RCC 7860 (cell line): ENCODE measurements around the gene ABITRAM.
"Not testable (repeated sequence)": the region's sequence is repeated elsewhere in the genome, so short reads cannot be mapped to it uniquely, and the experiment has no call there.

Experiments used
- DNase-seq: peaks from one replicate; pipeline ENCODE4 v3.0.0-alpha.2; 2015; ENCODE audit warnings: low spot score
- FAIRE-seq: peaks from 2 replicates; lab custom pipeline; 2012; peaks lifted over from hg19 to GRCh38; lab: Jason Lieb, UNC

ABITRAM gene

DNA sequence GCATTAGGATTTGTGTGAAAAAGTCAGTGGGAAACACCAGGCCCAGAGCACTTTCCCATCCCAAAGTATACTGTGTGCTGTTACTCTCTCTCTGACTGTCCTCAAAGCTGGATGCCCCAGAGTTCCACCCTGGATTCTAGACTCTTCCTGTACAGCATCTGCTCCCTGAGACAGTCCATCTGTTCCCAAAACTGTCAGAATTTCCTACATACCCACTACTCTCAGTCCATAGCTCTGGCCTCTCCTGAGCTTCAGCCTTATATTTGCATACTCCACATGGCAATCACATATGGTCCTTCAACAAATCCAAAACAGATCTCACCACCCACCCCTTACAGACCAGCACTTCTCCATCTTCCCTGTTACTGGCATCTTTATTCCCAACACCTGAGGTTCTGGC, 9.7 kb upstream of the ABITRAM start:
- FAIRE-seq (no peak), DNase-seq (no peak)

GRCh38 chr9:108928386-108928785, 5.8 kb upstream of the ABITRAM start:
- no peak for DNase-seq
- no peak for FAIRE-seq

- DNase-seq: no peak
- FAIRE-seq: no peak
These were observed 926 bp upstream of the ABITRAM start for GRCh38 chr9:108933231-108933717.

GRCh38 chr9:108933718-108934322, 380 bp upstream of the ABITRAM start, which contains the start of gene ELP1:
TSS of gene ELP1 (minus strand) at chr9:108934124. CDS start at chr9:108931146, 2,978 bp downstream.
- FAIRE-seq (no peak), DNase-seq (peak; percentile 86)

- FAIRE-seq: no peak
These were observed 3.5 kb downstream of the ABITRAM start for GRCh38 chr9:108937561-108938305.

DNA sequence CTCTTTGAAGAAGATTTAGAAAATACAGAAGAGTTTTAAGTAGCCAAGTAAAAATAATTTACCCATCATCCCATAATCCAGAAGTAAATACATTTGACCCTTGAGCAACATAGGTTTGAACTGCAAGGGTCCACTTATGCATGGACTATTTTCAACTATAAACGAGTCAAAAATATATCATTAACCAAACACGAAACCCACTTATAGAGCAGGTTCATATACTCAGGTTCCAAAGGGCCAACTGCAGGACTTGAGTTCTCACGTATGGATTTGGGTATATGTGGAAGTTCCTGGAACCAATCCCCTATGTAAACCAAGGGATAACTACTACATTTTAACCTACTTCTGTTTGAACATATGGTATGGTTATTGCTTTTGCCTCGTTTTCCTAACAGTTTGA, 5.8 kb downstream of the ABITRAM start:
- FAIRE-seq (no peak), DNase-seq (no peak)

More at GRCh38 chr9:108937561-108938305, 3.5 kb downstream of the ABITRAM start:
- DNase-seq: no peak

GRCh38 chr9:108950168-108950567, 16.0 kb downstream of the ABITRAM start:
- no peak for DNase-seq
- no peak for FAIRE-seq

- no peak for FAIRE-seq
- DNase-seq: no peak
These were observed 17.4 kb downstream of the ABITRAM start for GRCh38 chr9:108951578-108951977.

GRCh38 chr9:108953983-108954574, 19.9 kb downstream of the ABITRAM start:
- DNase-seq (peak; percentile 12), FAIRE-seq (peak; percentile 83)

- no peak for DNase-seq
- no peak for FAIRE-seq
These were observed 21.9 kb downstream of the ABITRAM start for GRCh38 chr9:108956022-108956630.

- DNase-seq (no peak), FAIRE-seq (peak; percentile 37)
These were observed 22.4 kb downstream of the ABITRAM start for GRCh38 chr9:108956631-108957026.

- FAIRE-seq: no peak
- DNase-seq: no peak
These were observed 26.1 kb downstream of the ABITRAM start for GRCh38 chr9:108960331-108960730.

- FAIRE-seq: no peak
- DNase-seq: no peak
These were observed 27.0 kb downstream of the ABITRAM start for GRCh38 chr9:108961151-108961550.

DNA sequence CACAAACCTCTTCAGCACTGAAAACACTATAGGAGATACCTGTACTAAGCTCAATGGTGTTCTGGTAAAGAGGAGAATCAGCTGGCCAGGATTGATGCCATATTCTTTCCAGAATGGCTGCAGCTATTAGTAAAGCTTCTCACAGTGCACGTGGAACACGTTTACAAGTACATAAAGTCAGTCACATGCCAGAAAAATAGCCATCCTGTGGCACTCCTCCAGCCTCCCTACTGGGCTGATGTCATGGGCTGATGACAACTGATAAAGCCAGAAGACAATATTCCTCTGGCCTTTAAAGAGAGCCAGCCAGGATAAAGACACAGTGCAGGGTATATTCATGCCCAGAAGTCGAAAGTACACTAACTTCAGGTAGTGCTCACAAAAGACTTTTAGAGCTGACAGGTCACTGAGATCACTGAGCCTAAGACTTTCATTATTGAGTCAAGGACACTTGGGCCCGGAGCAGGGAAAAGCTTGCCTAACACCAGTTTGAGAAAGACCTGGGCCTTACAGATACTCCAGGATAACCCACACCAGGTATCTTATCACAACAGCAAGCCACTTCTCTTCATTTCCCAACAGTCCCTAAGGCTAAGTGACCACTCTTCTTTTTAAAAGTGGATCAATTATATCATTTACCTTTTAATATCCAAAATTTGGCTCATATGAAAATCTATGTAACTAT, 29.4 kb downstream of the ABITRAM start:
- DNase-seq: no peak
- FAIRE-seq: no peak

- DNase-seq: no peak
- FAIRE-seq: no peak
These were observed 33.7 kb downstream of the ABITRAM start for GRCh38 chr9:108967916-108968315.

DNA sequence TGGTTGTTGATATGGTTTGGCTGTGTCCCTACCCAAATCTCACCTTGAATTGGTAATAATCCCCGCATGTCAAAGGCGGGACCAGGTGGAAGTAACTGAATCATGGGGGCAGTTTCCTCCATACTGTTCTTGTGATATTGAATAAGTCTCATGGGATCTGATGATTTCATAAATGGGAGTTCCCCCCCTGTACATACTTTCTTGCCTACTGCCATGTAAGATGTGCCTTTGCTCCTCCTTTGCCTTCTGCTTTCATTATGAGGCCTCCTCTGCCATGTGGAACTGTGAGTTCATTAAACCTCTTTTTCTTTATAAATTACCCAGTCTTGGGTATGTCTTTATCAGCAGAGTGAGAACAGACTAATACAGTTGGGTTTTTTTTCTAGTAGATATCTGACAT, 37.2 kb downstream of the ABITRAM start:
- not testable (repeated sequence) for FAIRE-seq

GRCh38 chr9:108972186-108972585, 38.0 kb downstream of the ABITRAM start:
- DNase-seq (no peak), FAIRE-seq (no peak)

More for the DNA sequence above, 37.2 kb downstream of the ABITRAM start:
- DNase-seq: not testable (repeated sequence)

GRCh38 chr9:108972626-108973209, 38.5 kb downstream of the ABITRAM start:
- DNase-seq (no peak), FAIRE-seq (no peak)

GRCh38 chr9:108973895-108974294, 39.7 kb downstream of the ABITRAM start:
- DNase-seq: no peak
- FAIRE-seq: no peak

GRCh38 chr9:108978205-108978604, 44.0 kb downstream of the ABITRAM start:
- DNase-seq (no peak), FAIRE-seq (no peak)
